ENCODE measurements around the gene MRPL36. TPM values are rescaled to one million over a fixed set of nuclear protein-coding genes. Genes with fewer than 3 reads are reported as not detected.
A peak's percentile ranks its signal among the peaks of the same experiment; 100 is the strongest.

The MRPL36 gene
- total and polyA plus RNA-seq, 9 donors = 26.8 to 60.7 (median 34.0) TPM

- no peaks in the 10 kb centered on the region for H3K27me3 ChIP-seq
- WGBS, 3 donors = 69 to 85% (median 75%) methylated on average over 26 to 29 of the region's 29 CpGs
- DNase-seq = peak in 1 of 5 donors; percentile 8
- no peak overlapping the region for H3K4me3 ChIP-seq
- H3K9me3 ChIP-seq = no peaks in the 10 kb centered on the region
- no peak overlapping the region for H3K27ac ChIP-seq
- TF ChIP-seq CTCF (IDR thresholded peaks at IDR 0.05) = no peak
- no peak for TF ChIP-seq POLR2A (IDR thresholded peaks at IDR 0.05)
- TF ChIP-seq EP300 (IDR thresholded peaks at IDR 0.05) = no peak
- H3K36me3 ChIP-seq = no peaks in the 10 kb centered on the region
- no peaks in the 10 kb centered on the region for H3K4me1 ChIP-seq (ENCODE audit: insufficient read depth)
- intact Hi-C loops (cut with DNase I) = no loop called here
These were observed 47.5 kb downstream of the MRPL36 start for GRCh38 chr5:1751864-1752822.

GRCh38 chr5:1751026-1751863 lies 48.4 kb downstream of the MRPL36 start:
- DNase-seq = peak in 1 of 5 donors; percentile 6
- Histone ChIP-seq H3K4me1 (ENCODE audit: insufficient read depth) (no peaks in the 10 kb centered on the region), H3K4me3 (no peak overlapping the region), H3K9me3 (no peaks in the 10 kb centered on the region), H3K27ac (no peak overlapping the region), H3K27me3 (no peaks in the 10 kb centered on the region), H3K36me3 (no peaks in the 10 kb centered on the region)
- intact Hi-C loops (cut with DNase I) = no loop called here
- WGBS, 3 donors = 43 to 55% (median 48%) methylated on average over 24 to 27 of the region's 27 CpGs
- TF ChIP-seq POLR2A (IDR thresholded peaks at IDR 0.05) = no peak

GRCh38 chr5:1750469-1750868 lies 49.2 kb downstream of the MRPL36 start:
- Histone ChIP-seq H3K9me3 (no peaks in the 10 kb centered on the region), H3K4me1 (ENCODE audit: insufficient read depth) (no peaks in the 10 kb centered on the region), H3K27me3 (no peaks in the 10 kb centered on the region), H3K36me3 (no peaks in the 10 kb centered on the region), H3K4me3 (no peak overlapping the region), H3K27ac (no peak overlapping the region)
- intact Hi-C loops (cut with DNase I) = no loop called here
- peak in 1 of 5 donors; percentile 8 for DNase-seq
- 87 to 93% (median 89%) methylated on average over 17 of the region's 17 CpGs for WGBS, 3 donors
- TF ChIP-seq POLR2A (IDR thresholded peaks at IDR 0.05) (no peak), CTCF (IDR thresholded peaks at IDR 0.05) (no peak), EP300 (IDR thresholded peaks at IDR 0.05) (no peak)

- intact Hi-C loops (cut with DNase I) = no loop called here
- H3K27me3 ChIP-seq = no peaks in the 10 kb centered on the region
- TF ChIP-seq CTCF (IDR thresholded peaks at IDR 0.05) = no peak
- no peak for TF ChIP-seq EP300 (IDR thresholded peaks at IDR 0.05)
- no peak for TF ChIP-seq POLR2A (IDR thresholded peaks at IDR 0.05)
- WGBS, 3 donors = 86 to 90% (median 88%) methylated on average over 19 of the region's 19 CpGs
- H3K4me3 ChIP-seq = no peak overlapping the region
- no peak overlapping the region for H3K27ac ChIP-seq
- no peaks in the 10 kb centered on the region for H3K9me3 ChIP-seq
- no peaks in the 10 kb centered on the region for H3K4me1 ChIP-seq (ENCODE audit: insufficient read depth)
- DNase-seq = peak in 2 of 5 donors; percentile 2 to 16
- H3K36me3 ChIP-seq = no peaks in the 10 kb centered on the region
These were observed 50.1 kb downstream of the MRPL36 start for GRCh38 chr5:1749346-1750124.

Data from ovary (tissue), 9 donors.